GM21447 (cell line): ENCODE results near the gene SCGB1A1.

Source experiments
- ATAC-seq: cut with Tn5 transposase; IDR thresholded peaks from one replicate; pipeline ENCODE4 v1.9.1; 2021; ENCODE audit not compliant: unreplicated experiment

Gene SCGB1A1

DNA sequence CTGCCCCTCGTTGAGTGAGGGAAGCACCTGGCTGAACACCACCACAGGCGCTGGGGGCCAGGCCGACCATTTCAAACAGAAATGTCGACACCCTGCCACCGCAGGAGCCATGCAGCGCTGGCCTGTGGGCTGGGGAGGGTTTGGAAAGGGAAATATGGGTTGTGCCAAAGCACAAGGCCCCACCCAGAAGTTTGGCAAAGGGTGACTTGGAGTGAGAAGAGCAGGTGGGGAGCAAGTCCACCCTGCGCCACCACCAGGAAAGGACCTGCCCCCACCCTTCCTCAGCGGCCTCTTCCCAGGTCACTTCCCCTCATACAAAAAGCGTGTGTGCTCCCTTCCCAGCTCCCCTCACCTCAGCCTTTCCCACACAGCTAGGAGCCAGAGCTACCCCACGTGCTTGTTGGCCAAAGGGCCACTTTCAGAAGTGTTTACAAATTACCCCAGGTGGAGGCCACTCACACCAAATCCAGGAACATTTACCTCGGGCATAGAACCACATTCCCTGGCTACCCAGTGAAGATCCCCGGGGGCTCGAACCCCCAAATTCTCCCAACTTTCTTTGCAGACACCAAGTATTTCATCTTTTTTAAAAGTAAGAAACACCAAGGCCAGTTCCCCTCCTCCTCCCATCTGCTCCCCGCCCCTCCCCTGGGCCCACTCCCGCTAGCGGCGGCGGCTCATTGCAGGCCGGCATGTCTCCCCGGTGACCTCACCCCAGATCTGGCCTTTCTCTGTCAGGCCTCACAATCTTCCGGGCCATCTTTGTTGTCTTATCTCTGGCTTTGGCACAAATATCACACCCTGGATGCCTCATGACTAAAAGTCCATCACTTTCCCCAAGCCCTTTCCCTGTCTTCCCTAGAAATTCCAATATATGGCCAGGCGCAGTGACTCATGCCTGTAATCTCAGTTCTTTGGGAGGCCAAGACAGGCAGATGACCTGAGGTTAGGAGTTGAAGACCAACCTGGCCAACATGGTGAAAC, 20.5 kb upstream of the SCGB1A1 start:
- ATAC-seq = no peak

DNA sequence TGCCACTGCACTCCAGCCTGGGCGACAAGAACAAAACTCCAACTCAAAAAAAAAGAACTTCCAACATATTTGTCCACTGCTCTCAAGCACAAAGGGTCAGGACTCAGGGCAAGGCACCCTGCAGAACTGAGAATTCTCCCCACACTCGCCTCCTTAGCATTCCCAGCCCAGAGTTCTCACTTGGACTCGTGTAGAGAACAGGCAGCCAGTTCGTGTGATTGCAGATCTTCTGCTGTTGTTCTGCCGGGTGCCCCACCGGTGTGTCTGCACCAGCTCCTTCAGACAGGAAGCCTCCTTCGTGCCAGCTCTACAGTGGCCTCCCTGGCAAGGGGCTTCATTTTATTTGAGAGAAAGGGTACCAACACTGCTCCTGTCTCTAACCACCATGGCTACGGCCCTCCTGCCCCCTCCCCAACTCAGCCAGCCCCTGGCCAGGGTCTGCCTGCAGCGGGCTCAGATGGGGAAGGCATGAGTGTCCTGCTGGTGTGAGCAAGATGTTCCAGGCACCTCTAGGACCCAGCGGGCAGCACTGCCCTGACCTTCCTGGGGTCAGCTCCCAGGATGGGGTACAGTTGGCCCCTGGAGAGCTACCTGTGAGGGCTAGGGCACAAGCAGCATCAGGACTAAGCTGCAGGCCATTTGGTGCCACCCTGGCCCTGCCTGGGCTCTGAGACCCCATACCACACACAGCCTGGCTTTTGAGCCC, 19.5 kb upstream of the SCGB1A1 start:
- ATAC-seq = no peak

- no peak for ATAC-seq
Observed at GRCh38 chr11:62399878-62400266, 19.0 kb upstream of the SCGB1A1 start.

- no peak for ATAC-seq
Observed at GRCh38 chr11:62400281-62400680, 18.6 kb upstream of the SCGB1A1 start.

DNA sequence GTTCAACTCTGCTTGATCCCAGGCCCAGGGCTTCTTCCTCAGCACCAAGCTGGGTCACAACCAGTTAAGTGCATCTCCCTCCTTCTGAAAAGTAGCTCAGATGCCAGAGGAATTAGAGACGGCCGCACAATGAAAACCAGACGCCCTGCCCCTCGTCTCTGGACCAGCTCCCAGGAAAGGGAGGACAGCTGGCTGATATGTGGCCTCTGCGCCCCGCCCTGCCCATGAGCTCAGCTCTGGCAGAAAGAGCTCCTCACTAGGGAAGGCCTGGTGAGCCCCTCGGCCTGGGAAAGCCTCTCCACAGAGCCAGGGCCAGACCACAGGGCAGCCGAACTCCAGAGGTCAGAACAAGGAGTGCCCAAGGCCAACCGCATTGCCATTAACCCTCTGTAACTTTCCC, 18.1 kb upstream of the SCGB1A1 start:
- ATAC-seq = no peak

DNA sequence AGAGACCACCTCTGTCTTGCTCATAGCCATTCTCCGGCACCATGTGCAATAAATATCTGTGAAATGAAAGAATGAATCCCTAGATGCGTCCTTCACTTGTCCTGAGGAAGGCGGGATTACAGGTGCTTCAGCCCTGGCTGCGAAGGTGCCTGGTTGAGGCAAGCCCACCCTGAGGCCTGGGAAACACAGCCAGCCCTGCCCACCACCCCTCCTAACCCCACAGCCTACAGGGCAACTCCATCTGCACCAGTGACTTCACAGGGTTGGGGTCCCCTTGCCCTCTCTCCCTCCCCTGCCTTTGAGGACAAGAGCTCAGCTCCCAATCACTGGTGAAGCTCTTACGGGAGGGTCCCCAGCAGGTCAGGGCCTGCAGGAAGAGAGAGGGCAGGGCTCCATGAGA, 17.5 kb upstream of the SCGB1A1 start:
- no peak for ATAC-seq

DNA sequence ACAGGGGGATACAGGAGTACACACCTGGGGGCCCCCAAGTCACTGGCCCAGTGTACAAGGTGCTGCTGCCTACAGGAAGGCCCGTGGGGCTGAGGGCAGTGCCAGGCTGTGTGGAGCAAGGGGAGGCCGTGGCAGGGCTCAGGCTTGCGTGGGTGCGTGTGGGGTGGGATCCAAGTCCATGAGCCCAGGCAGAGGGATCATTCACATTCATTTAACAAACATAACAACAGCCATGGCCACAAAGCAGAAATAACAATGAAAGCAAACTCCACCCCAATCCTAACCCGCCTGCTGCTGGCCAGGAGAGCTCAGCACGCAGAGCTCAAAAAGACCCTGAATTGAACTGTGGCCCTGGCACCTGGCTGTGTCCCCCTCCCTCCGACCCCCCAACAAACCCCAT, 17.0 kb upstream of the SCGB1A1 start:
- no peak for ATAC-seq

GRCh38 chr11:62402226-62402959, 16.4 kb upstream of the SCGB1A1 start:
- no peak for ATAC-seq

- no peak for ATAC-seq
Observed at GRCh38 chr11:62402960-62403730, 15.7 kb upstream of the SCGB1A1 start.

DNA sequence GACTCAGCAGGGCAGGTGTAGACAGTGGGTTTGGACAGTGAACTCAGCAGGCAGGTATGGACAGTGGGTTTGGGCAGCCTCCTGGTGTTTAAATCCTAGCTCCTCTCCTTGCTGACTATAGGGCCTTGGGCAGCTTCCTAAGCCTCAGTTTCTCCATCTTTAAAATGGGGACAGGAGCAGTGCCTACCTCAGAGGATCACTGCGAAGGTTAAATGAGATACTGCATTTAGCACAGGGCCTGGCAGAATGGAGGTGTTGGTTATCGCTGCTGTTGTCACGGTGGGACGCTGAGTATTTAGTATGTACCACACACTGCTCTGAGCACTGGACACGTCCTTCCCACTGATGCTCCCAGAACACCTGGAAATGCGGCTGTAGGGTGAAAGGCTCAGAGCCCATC, 14.4 kb upstream of the SCGB1A1 start:
- no peak for ATAC-seq

- no peak for ATAC-seq
Observed at GRCh38 chr11:62404901-62405300, 13.9 kb upstream of the SCGB1A1 start.

DNA sequence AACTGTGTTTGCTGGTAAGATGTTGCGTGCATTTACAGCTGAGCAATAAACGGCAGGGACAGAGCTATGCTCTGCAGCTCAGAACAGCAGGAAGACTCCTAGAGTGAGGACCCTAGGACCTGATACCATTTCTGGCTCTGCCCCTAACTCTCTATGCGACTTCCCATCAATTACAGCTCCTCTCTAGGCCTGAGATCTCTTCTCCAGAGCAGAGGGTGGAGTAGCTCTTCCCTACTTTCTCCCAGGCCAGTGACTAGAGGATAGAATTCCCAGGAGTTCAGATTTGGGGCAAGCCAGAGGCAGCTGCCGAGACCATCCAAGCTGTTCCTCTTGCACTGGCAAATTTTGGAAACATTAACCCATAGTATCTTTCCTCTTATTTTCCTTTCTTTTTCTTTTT, 12.8 kb upstream of the SCGB1A1 start:
- ATAC-seq = no peak

- ATAC-seq = no peak
Observed at GRCh38 chr11:62409831-62410230, 9.0 kb upstream of the SCGB1A1 start.

GRCh38 chr11:62410972-62411371, 7.9 kb upstream of the SCGB1A1 start:
- no peak for ATAC-seq

DNA sequence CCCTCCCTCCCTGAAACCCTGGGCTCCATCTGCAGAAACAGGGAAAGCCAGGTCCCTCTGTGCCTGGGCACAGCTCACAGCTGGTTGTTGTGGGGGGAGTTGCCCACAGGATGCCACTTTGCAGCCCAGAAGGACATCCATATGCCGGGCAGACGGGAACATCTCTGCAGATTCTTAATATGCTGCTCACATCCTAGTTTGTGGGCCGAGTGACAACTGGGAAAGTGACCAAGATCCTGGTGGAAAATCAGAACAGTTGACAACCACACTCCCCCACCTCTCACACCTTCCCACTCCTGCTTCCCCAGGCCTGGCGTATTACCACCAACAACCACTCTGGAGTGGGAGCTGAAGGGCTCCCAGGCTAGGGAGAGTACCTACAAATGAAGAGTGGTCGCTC, 7.3 kb upstream of the SCGB1A1 start:
- no peak for ATAC-seq

GRCh38 chr11:62413060-62413696, 5.7 kb upstream of the SCGB1A1 start:
- ATAC-seq = no peak

DNA sequence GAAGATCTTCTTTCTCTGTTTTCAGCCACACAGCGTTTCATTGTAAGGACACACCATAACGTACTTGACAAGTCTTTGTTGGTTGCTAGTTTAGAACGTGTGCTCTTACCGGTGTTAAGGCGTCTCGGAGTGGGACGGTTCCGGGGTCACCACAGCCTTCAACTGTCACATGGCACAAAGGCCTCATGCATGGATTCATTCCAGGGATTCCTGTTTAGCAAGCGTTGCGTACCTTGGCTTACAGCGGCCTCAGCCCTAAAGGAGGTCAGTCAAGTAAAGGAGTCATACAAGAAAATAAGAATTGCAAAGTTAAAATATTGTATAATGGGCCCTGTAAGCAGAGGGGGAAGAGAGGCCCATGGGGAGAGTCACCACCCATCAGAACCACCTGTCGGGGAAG, 2.2 kb upstream of the SCGB1A1 start:
- ATAC-seq = no peak

DNA sequence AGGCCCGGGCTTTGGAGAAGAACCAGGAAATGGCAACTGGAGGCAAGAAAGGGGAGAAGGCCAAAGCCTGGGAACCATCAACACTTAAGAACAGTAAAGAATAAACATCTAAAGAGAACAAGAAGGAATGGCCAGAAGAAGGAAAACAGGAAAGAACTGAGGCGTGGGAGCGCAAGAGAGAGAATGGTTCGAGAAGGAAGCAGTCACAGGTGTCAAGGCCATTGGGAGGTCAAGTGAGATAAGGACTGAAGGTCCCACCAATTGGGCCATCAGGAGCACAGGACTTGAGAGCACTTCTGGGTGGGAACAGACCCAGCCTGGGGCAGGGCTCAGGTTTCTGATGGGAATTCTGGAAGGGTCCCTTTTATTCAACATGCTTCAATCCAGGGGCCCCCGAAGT, 697 bp upstream of the SCGB1A1 start:
- no peak for ATAC-seq

GRCh38 chr11:62419314-62419929, 589 bp downstream of the SCGB1A1 start:
- no peak for ATAC-seq

DNA sequence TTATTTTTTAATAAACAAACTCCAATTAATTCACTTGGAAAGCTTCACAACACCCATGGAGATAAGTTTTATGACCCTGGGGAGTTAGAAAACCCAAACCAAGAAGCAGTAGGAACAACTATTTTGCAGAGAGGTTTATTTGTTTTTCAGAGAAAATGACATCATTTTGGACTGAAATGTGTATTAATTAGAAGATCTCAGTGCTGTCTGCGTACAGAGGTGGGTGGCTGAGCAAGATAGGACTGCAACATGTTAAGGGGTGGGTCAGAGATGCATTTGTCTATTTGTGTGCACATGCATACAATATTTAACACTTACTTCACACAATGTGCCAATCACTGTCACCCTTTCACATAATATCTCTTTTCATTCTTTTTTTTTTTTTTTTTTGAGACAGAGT, 1.1 kb downstream of the SCGB1A1 start:
- no peak for ATAC-seq
